Panc1 (cell line): ENCODE data around the gene NCAM2. TPM values are rescaled to one million over a fixed set of nuclear protein-coding genes. Genes with fewer than 3 reads are reported as not detected.

Experiments used
- ATAC-seq: fragments of 200-7000 bp; cut with Tn5 transposase; 2 replicates; pipeline ENCODE4 v1.9.1; 2020; ENCODE audit warnings: mild to moderate bottlenecking, moderate library complexity
- BruUV-seq: library from RNA; stranded (reverse); fragments of 400-500 nt; replicated peaks from 2 replicates; lab custom pipeline; 2021; lab: Mats Ljungman, UMichigan
- CTCF ChIA-PET: fragments of 300-600 bp; sonication (Branson Sonifier 250); formaldehyde crosslinking; loops from one replicate; lab custom pipeline; 2022; ENCODE audit warnings: antibody characterized with exemption; lab: Charles Lee
- POLR2A ChIA-PET: fragments of 300-600 bp; sonication (Branson Sonifier 250); formaldehyde crosslinking; loops from one replicate; lab custom pipeline; 2022; ENCODE audit warnings: antibody characterized with exemption; lab: Charles Lee
- DNase-seq: peaks from one replicate; pipeline ENCODE4 v3.0.0-alpha.2; 2010; ENCODE audit warnings: low read depth, low spot score
- H3K27ac ChIP-seq: 2 replicates; pipeline ENCODE4 v1.5.1; 2011; ENCODE audit warnings: mild to moderate bottlenecking, low read length, inconsistent platforms
- H3K27me3 ChIP-seq: fragments of 200-500 bp; sonication (Bioruptor generic); 2 replicates; pipeline ENCODE4 v1.6.0; 2014; ENCODE audit warnings: low read length, inconsistent platforms; ENCODE audit not compliant: control insufficient read depth, insufficient read depth
- H3K36me3 ChIP-seq: fragments of 200-500 bp; sonication (Bioruptor generic); 2 replicates; pipeline ENCODE4 v1.5.1; 2014; ENCODE audit warnings: inconsistent platforms, mild to moderate bottlenecking, low read length, moderate library complexity; ENCODE audit not compliant: control insufficient read depth, insufficient read depth
- H3K4me1 ChIP-seq: 2 replicates; pipeline ENCODE4 v1.5.1; 2011; ENCODE audit warnings: inconsistent platforms, mild to moderate bottlenecking, low read length, moderate library complexity; ENCODE audit not compliant: control insufficient read depth, insufficient read depth
- H3K4me3 ChIP-seq, 2 experiments: 2 replicates each; pipeline ENCODE4 v1.5.1; 2011 to 2012; ENCODE audit warnings: low read depth in 2 of 2, low read length in 2 of 2, mild to moderate bottlenecking in 2 of 2, inconsistent platforms in 1 of 2, moderate library complexity in 1 of 2
- H3K9me3 ChIP-seq: fragments of 200-500 bp; sonication (Bioruptor generic); 2 replicates; pipeline ENCODE4 v1.5.1; 2014; ENCODE audit warnings: low read depth, mild to moderate bottlenecking, inconsistent platforms, low read length, moderate library complexity; ENCODE audit not compliant: control insufficient read depth, insufficient read depth
- CTCF ChIP-seq: fragments of 450-650 bp; IDR thresholded peaks from 2 replicates; pipeline ENCODE4 v1.5.1; 2017; ENCODE audit warnings: mild to moderate bottlenecking
- POLR2AphosphoS5 ChIP-seq: IDR thresholded peaks from 2 replicates; pipeline ENCODE4 v1.6.1; 2012; ENCODE audit warnings: mild to moderate bottlenecking, low read depth, low read length, moderate library complexity
- REST ChIP-seq, 2 experiments: IDR thresholded peaks; 2 replicates each; pipeline ENCODE4 v1.6.1; 2011 to 2012; ENCODE audit warnings: low read depth in 2 of 2, control low read depth in 1 of 2, low read length in 1 of 2, mild to moderate bottlenecking in 1 of 2, moderate library complexity in 1 of 2; ENCODE audit not compliant: insufficient read depth in 1 of 2
- SIN3A ChIP-seq: IDR thresholded peaks from 2 replicates; pipeline ENCODE4 v1.6.1; 2012; ENCODE audit warnings: low read depth, mild to moderate bottlenecking, low read length, moderate library complexity, borderline replicate concordance; ENCODE audit not compliant: insufficient read depth
- TCF7L2 ChIP-seq: IDR thresholded peaks from 2 replicates; pipeline ENCODE4 v1.6.1; 2011; ENCODE audit warnings: mild to moderate bottlenecking, low read depth, low read length, inconsistent platforms
- in situ Hi-C: cut with HindIII; loops from 2 replicates; pipeline ENCODE4 v1.10.0; 2016; ENCODE audit warnings: low sequenced_read_pairs, low pct_unique_long_range_greater_than_20kb
- intact Hi-C: fragments of 100-400 bp; cut with micrococcal nuclease; formaldehyde crosslinking; loops from one replicate; pipeline ENCODE4 v1.10.0; 2022; ENCODE audit not compliant: unreplicated experiment
- total RNA-seq: library from RNA; stranded (reverse); gene quantifications from one replicate; pipeline ENCODE4 v1.2.1, GENCODE V29; 2021; ENCODE audit not compliant: unreplicated experiment

Gene NCAM2
- total RNA-seq, 1 experiment from 2014 or later, result 2.2 TPM

- Histone ChIP-seq H3K9me3 (no peaks in the 10 kb centered on the region), H3K4me1 (no peaks in the 10 kb centered on the region), H3K27ac (no peak overlapping the region), H3K36me3 (no peaks in the 10 kb centered on the region), H3K27me3 (no peaks in the 10 kb centered on the region; the same call in 1 of the 2 replicates), H3K4me3 (peak overlapping the region; percentile 53 to 58; a peak in 3 of 4 replicates)
- no peak for DNase-seq
- POLR2A ChIA-PET, result no interaction called here
- in situ Hi-C loops (no loop called here), intact Hi-C loops (no loop called here)
- TF ChIP-seq TCF7L2, result no peak
- TF ChIP-seq REST (IDR thresholded peaks at IDR 0.05; ENCODE audit: insufficient read depth in 1 of 2, low read depth in 2 of 2, low read length in 1 of 2), result no peak
- TF ChIP-seq CTCF, result no peak
- no peak for TF ChIP-seq SIN3A
- no peak for TF ChIP-seq POLR2AphosphoS5
- BruUV-seq, result no TSS peak
- CTCF ChIA-PET, result no interaction called here
- no peak for ATAC-seq
These were observed 677 bp downstream of the NCAM2 start for GRCh38 chr21:20998886-20999285.

GRCh38 chr21:20999659-21000058, 1.4 kb downstream of the NCAM2 start:
- ChIA-PET POLR2A (no interaction called here), CTCF (no interaction called here)
- DNase-seq (no peak), ATAC-seq (no peak)
- H3K4me3 ChIP-seq, result no peak overlapping the region
- H3K27me3 ChIP-seq, result no peaks in the 10 kb centered on the region; the same call in 1 of the 2 replicates
- intact Hi-C loops, result loop anchor here (10.0 kb wide), 1 partner anchor 375 kb away; no protein-coding TSS in a partner anchor
- no peaks in the 10 kb centered on the region for H3K9me3 ChIP-seq
- no peaks in the 10 kb centered on the region for H3K36me3 ChIP-seq
- in situ Hi-C loops, result no loop called here
- TF ChIP-seq SIN3A (no peak), POLR2AphosphoS5 (no peak), TCF7L2 (no peak), CTCF (peak; percentile 77)
- no peaks in the 10 kb centered on the region for H3K4me1 ChIP-seq
- H3K27ac ChIP-seq, result no peak overlapping the region
- BruUV-seq, result no TSS peak
